Esophagus muscularis mucosa (tissue), 4 donors: ENCODE measurements around the gene GPC6.

Source experiments
- EP300 ChIP-seq: sonication (generic); formaldehyde crosslinking; IDR thresholded peaks from one replicate; pipeline ENCODE4 v1.6.1; 2017; ENCODE audit warnings: antibody characterized with exemption
- POLR2A ChIP-seq: fragments of 450-650 bp; IDR thresholded peaks from one replicate; pipeline ENCODE4 v1.6.1; 2017; ENCODE audit warnings: antibody characterized with exemption, moderate library complexity, mild to moderate bottlenecking, low read depth
- POLR2AphosphoS5 ChIP-seq, 2 donors: sonication (generic); formaldehyde crosslinking; IDR thresholded peaks; one replicate each; pipeline ENCODE4 v1.6.1; 2017; ENCODE audit warnings: antibody characterized with exemption in 2 of 2
- TF ChIP-seq, protein P1 (sequence below), 3 experiments: fragments of 200-600 bp in 2 of 3; fragments of 450-650 bp in 1 of 3; sonication (generic) in 2 of 3; IDR thresholded peaks; one replicate each; pipeline ENCODE4 v1.5.1; 2017 to 2019; ENCODE audit warnings: antibody characterized with exemption in 3 of 3, mild to moderate bottlenecking in 2 of 3, moderate library complexity in 1 of 3

- TF ChIP-seq, protein P1, sequence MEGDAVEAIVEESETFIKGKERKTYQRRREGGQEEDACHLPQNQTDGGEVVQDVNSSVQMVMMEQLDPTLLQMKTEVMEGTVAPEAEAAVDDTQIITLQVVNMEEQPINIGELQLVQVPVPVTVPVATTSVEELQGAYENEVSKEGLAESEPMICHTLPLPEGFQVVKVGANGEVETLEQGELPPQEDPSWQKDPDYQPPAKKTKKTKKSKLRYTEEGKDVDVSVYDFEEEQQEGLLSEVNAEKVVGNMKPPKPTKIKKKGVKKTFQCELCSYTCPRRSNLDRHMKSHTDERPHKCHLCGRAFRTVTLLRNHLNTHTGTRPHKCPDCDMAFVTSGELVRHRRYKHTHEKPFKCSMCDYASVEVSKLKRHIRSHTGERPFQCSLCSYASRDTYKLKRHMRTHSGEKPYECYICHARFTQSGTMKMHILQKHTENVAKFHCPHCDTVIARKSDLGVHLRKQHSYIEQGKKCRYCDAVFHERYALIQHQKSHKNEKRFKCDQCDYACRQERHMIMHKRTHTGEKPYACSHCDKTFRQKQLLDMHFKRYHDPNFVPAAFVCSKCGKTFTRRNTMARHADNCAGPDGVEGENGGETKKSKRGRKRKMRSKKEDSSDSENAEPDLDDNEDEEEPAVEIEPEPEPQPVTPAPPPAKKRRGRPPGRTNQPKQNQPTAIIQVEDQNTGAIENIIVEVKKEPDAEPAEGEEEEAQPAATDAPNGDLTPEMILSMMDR (IDR thresholded peaks at IDR 0.05): no peak
- no peak for TF ChIP-seq POLR2A
- TF ChIP-seq EP300: no peak
- no peak for TF ChIP-seq POLR2AphosphoS5 (IDR thresholded peaks at IDR 0.05)
Observed at GRCh38 chr13:93505104-93505952, 278.7 kb downstream of the GPC6 start.
